Measurements from ENCODE around the gene PCDHB6.
"Not testable (repeated sequence)": the region's sequence is repeated elsewhere in the genome, so short reads cannot be mapped to it uniquely, and the experiment has no call there.

PCDHB6 gene

DNA sequence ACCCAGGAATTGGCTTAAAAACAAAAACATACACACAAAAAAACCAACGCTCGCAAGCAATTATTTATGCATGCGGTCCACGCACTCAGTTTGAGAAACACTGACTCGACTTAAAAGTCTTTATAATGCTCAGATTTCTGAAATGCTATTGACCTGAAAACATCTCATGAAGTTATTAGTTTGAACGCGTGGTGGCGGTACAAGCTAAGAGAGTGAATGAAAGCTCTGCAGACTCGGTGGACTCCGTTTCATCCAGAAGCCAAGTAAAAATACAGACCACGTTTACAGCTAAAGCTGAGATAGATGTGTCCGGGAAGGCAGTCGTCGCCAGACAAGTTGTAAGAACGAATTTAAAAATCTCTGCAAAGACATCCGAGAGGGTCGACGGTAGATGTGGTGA lies at the start of gene PCDHB6:
Gene PCDHB6, plus strand, starts transcription at position 246 of the 400 bp plus-strand sequence. CDS start 201 bp downstream, outside the sequence.
- no peak for DNase-seq (ENCODE audit: low read depth in 2 of 2)

DNA sequence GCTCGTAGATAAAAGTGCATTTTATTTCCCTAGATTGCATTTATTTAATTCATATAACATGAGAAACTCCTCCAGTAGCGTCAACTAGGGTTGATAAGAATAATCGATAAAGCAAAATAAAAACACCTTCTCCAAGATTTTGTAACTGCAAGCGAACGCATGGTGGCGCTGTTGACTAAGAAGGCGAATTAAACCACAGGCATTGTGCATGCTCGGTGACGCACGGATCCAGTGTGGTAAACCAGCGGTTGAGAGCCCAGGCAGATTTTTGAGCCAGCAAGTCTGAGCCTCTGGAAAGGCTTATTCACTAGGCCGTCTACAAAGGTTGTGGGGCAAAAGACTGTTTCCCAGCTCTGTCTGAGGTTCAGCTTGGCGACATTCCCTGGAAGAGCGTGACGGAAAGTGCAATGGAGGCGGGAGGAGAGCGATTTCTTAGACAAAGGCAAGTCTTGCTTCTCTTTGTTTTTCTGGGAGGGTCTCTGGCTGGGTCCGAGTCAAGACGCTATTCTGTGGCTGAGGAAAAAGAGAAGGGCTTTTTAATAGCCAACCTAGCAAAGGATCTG lies 49.5 kb upstream of the PCDHB6 start, which contains the start of gene PCDHB3:
Gene PCDHB3, plus strand, starts transcription at position 231 of the 563 bp plus-strand sequence. Its CDS starts 177 bp downstream, at position 408.
- no peak for DNase-seq (ENCODE audit: low read depth in 2 of 2)

DNA sequence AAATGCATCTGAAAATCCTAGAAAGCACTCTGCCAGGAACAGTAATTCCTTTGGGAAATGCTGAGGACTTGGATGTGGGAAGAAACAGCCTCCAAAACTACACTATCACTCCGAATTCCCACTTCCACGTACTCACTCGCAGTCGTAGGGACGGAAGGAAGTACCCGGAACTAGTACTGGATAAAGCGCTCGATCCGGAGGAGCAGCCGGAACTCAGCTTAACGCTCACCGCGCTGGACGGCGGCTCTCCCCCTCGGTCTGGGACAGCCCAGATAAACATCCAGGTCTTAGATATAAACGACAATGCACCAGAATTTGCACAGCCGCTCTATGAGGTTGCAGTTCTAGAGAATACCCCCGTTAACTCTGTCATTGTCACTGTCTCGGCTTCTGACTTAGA lies 48.8 kb upstream of the PCDHB6 start:
- DNase-seq (ENCODE audit: low read depth in 2 of 2): no peak

DNA sequence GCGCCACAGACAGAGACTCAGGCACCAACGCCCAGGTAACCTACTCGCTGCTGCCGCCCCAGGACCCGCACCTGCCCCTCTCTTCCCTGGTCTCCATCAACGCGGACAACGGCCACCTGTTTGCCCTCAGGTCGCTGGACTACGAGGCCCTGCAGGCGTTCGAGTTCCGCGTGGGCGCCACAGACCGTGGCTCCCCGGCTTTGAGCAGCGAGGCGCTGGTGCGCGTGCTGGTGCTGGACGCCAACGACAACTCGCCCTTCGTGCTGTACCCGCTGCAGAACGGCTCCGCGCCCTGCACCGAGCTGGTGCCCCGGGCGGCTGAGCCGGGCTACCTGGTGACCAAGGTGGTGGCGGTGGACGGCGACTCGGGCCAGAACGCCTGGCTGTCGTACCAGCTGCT lies 47.8 kb upstream of the PCDHB6 start:
- DNase-seq (ENCODE audit: low read depth in 2 of 2): not testable (repeated sequence)

DNA sequence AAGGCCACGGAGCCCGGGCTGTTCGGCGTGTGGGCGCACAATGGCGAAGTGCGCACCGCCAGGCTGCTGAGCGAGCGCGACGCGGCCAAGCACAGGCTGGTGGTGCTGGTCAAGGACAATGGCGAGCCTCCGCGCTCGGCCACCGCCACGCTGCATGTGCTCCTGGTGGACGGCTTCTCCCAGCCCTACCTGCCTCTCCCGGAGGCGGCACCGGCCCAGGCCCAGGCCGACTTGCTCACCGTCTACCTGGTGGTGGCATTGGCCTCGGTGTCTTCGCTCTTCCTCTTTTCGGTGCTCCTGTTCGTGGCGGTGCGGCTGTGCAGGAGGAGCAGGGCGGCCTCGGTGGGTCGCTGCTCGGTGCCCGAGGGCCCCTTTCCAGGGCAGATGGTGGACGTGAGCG lies 47.4 kb upstream of the PCDHB6 start:
- not testable (repeated sequence) for DNase-seq (ENCODE audit: low read depth in 2 of 2)

DNA sequence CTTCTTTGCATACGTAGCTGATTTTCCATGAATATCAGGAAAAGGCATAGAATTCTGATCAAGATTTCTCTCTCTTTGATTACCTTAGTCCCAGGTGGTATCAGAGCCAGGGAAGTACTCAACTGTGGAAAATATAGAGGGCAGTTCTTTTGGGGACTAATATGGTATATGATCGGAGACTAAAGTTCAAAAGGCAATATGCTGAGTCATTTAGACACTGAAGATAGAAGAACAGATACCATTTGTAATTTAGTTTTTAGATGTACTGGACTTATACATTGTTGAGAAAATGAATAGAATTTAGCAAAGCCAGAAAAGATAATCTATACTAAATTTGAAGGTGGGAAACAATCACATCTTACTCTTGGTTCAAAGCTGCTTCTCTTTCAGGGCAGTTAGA lies 44.5 kb upstream of the PCDHB6 start:
- DNase-seq (ENCODE audit: low read depth in 2 of 2): no peak

DNA sequence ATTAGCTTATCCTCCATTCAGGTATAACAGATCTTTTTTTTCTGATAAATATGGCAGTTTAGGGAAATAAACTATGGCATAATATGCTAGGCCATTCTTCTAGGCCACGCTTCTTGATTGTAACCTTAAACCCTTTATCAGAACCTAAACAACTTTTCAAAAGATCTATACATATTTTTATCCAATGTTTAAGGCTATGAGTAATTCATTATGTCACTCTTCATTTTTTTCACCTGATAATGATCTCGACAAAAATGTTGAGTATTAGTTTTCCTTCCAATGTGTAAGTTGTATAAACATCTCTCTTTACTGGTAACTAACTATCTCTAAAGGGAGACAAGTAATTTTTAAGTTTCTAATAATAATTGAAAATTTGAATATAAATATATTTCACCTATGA lies 30.6 kb upstream of the PCDHB6 start:
- no peak for DNase-seq (ENCODE audit: low read depth in 2 of 2)

DNA sequence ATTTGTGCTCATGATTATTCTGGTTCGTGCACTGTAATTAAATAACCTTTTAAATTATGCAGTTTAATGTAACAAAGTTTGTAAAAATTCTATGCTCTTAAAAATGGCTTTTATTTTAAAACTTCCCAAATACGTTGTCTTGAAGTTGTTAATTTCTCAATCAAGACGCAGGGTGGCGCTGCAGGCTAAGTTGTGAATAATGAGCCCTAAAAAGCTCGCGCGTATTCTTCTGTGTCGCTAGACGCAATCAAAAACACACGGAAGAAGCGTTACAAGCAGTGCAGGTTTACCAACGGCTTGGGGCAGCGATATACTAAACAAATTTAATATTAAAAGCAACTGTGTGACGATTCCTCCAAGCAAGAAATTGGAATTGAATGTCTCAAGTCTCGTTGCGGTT lies 28.3 kb upstream of the PCDHB6 start, which contains the start of gene PCDHB4:
Gene PCDHB4, plus strand, starts transcription at position 256 of the 400 bp plus-strand sequence. CDS start 181 bp downstream, outside the sequence.
- no peak for DNase-seq (ENCODE audit: low read depth in 2 of 2)

DNA sequence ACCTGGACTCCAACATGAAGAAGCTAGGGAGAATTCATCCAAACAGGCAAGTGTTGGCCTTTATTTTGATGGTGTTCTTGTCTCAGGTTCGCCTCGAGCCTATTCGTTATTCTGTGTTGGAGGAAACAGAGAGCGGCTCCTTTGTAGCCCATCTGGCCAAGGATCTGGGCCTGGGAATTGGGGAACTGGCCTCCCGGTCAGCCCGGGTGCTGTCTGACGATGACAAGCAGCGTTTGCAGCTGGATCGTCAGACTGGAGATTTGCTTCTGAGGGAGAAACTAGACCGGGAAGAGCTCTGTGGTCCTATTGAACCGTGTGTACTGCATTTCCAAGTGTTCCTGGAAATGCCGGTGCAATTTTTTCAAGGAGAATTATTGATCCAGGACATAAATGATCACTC lies 27.9 kb upstream of the PCDHB6 start:
- DNase-seq (ENCODE audit: low read depth in 2 of 2): no peak

DNA sequence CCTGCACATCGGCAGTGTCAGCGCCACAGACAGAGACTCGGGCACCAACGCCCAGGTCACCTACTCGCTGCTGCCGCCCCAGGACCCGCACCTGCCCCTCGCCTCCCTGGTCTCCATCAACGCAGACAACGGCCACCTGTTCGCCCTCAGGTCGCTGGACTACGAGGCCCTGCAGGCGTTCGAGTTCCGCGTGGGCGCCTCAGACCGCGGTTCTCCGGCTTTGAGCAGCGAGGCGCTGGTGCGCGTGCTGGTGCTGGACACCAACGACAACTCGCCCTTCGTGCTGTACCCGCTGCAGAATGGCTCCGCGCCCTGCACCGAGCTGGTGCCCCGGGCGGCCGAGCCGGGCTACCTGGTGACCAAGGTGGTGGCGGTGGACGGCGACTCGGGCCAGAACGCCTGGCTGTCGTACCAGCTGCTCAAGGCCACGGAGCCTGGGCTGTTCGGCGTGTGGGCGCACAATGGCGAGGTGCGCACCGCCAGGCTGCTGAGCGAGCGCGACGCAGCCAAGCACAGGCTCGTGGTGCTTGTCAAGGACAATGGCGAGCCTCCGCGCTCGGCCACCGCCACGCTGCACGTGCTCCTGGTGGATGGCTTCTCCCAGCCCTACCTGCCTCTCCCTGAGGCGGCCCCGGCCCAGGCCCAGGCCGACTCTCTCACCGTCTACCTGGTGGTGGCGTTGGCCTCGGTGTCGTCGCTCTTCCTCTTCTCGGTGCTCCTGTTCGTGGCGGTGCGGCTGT lies 26.3 kb upstream of the PCDHB6 start:
- not testable (repeated sequence) for DNase-seq (ENCODE audit: low read depth in 2 of 2)

DNA sequence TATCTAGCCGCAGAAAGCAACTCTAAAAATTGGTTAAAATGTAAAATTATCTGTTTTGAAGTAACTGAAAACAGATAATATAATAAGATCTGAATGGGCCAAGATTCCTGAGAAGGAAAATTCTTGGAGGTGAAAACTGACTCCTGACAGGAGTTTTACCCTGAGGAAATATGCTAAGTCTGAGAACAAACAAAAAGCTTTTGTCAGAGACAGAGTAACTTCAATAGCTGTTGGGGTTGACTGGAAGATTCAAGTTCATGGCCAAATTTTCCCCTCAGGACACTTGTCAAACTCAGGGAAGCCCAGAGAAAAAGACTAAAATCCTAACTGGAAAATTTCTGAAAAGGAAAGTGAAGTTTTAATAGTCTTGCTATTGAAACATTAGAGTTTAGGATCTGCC lies 22.6 kb upstream of the PCDHB6 start:
- no peak for DNase-seq (ENCODE audit: low read depth in 2 of 2)

DNA sequence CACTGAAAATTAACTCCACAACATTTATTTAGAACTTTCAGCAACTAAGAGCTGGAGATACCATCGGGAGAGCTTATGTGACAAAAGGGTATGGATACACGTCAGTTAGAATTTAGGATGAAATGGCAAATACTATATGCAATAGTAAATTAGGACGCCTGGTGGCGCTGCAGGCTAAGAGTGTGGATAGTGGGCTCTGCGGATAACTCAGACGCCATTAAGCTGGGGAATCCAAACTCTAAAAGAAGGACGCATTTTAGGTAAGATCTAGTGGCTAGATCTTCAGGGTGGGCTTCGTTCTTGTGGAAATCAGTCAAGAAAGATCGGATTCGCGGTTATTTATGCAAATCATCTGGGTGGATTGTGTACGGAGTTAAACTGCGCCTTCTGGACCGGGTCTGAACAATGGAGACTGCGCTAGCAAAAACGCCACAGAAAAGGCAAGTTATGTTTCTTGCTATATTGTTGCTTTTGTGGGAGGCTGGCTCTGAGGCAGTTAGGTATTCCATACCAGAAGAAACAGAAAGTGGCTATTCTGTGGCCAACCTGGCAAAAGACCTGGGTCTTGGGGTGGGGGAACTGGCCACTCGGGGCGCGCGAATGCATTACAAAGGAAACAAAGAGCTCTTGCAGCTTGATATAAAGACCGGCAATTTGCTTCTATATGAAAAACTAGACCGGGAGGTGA lies 14.7 kb upstream of the PCDHB6 start, which contains the start of gene PCDHB5:
Gene PCDHB5, plus strand, starts transcription at position 177 of the 688 bp plus-strand sequence. Its CDS starts 229 bp downstream, at position 406.
- no peak for DNase-seq (ENCODE audit: low read depth in 2 of 2)

DNA sequence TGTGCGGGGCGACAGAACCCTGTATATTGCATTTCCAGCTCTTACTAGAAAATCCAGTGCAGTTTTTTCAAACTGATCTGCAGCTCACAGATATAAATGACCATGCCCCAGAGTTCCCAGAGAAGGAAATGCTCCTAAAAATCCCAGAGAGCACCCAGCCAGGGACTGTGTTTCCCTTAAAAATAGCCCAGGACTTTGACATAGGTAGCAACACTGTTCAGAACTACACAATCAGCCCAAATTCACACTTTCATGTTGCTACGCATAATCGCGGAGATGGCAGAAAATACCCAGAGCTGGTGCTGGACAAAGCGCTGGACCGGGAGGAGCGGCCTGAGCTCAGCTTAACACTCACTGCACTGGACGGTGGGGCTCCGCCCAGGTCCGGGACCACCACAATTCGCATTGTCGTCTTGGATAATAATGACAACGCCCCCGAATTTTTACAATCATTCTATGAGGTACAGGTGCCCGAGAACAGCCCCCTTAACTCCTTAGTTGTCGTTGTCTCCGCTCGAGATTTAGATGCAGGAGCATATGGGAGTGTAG lies 14.1 kb upstream of the PCDHB6 start:
- no peak for DNase-seq (ENCODE audit: low read depth in 2 of 2)

DNA sequence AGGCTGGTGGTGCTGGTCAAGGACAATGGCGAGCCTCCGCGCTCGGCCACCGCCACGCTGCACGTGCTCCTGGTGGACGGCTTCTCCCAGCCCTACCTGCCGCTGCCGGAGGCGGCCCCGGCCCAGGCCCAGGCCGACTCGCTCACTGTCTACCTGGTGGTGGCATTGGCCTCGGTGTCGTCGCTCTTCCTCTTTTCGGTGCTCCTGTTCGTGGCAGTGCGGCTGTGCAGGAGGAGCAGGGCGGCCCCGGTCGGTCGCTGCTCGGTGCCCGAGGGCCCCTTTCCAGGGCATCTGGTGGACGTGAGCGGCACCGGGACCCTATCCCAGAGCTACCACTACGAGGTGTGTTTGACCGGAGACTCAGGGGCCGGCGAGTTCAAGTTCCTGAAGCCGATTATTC lies 12.5 kb upstream of the PCDHB6 start:
- DNase-seq (ENCODE audit: low read depth in 2 of 2): not testable (repeated sequence)

DNA sequence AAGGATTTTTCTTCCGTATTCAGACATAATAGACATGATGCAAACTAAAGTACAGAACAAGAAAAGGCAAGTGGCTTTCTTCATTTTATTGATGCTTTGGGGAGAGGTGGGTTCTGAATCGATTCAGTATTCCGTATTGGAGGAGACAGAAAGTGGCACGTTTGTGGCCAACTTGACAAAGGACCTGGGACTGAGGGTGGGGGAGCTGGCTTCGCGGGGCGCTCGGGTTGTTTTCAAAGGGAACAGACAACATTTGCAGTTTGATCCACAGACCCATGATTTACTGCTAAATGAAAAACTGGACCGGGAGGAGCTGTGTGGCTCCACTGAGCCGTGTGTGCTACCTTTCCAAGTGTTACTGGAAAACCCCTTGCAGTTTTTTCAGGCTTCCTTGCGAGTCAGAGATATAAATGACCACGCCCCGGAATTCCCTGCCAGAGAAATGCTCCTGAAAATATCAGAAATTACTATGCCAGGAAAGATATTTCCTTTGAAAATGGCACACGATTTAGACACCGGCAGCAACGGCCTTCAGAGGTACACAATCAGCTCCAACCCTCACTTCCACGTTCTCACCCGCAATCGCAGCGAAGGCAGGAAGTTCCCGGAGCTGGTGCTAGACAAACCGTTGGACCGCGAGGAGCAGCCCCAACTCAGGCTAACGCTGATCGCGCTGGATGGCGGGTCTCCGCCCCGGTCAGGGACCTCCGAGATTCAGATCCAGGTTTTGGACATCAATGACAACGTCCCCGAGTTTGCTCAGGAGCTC lies 551 bp downstream of the PCDHB6 start:
- no peak for DNase-seq (ENCODE audit: low read depth in 2 of 2)

DNA sequence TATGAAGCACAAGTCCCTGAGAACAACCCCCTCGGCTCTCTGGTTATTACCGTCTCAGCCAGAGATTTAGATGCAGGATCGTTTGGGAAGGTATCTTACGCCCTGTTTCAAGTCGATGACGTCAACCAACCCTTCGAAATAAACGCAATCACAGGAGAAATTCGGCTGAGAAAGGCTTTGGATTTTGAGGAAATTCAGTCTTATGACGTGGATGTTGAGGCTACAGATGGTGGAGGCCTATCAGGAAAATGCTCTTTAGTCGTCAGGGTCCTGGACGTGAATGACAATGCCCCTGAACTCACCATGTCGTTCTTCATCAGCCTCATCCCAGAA lies 1.1 kb downstream of the PCDHB6 start:
- DNase-seq (ENCODE audit: low read depth in 2 of 2): no peak

DNA sequence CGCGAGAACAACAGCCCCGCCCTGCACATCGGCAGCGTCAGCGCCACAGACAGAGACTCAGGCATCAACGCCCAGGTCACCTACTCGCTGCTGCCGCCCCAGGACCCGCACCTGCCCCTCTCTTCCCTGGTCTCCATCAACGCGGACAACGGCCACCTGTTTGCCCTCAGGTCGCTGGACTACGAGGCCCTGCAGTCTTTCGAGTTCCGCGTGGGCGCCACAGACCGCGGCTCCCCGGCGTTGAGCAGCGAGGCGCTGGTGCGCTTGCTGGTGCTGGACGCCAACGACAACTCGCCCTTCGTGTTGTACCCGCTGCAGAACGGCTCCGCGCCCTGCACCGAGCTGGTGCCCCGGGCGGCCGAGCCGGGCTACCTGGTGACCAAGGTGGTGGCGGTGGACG lies 1.8 kb downstream of the PCDHB6 start:
- DNase-seq (ENCODE audit: low read depth in 2 of 2): not testable (repeated sequence)

DNA sequence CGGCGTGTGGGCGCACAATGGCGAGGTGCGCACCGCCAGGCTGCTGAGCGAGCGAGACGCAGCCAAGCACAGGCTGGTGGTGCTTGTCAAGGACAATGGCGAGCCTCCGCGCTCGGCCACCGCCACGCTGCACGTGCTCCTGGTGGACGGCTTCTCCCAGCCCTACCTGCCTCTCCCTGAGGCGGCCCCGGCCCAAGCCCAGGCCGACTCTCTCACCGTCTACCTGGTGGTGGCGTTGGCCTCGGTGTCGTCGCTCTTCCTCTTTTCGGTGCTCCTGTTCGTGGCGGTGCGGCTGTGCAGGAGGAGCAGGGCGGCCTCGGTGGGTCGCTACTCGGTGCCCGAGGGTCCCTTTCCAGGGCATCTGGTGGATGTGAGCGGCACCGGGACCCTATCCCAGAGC lies 2.2 kb downstream of the PCDHB6 start:
- DNase-seq (ENCODE audit: low read depth in 2 of 2): not testable (repeated sequence)

DNA sequence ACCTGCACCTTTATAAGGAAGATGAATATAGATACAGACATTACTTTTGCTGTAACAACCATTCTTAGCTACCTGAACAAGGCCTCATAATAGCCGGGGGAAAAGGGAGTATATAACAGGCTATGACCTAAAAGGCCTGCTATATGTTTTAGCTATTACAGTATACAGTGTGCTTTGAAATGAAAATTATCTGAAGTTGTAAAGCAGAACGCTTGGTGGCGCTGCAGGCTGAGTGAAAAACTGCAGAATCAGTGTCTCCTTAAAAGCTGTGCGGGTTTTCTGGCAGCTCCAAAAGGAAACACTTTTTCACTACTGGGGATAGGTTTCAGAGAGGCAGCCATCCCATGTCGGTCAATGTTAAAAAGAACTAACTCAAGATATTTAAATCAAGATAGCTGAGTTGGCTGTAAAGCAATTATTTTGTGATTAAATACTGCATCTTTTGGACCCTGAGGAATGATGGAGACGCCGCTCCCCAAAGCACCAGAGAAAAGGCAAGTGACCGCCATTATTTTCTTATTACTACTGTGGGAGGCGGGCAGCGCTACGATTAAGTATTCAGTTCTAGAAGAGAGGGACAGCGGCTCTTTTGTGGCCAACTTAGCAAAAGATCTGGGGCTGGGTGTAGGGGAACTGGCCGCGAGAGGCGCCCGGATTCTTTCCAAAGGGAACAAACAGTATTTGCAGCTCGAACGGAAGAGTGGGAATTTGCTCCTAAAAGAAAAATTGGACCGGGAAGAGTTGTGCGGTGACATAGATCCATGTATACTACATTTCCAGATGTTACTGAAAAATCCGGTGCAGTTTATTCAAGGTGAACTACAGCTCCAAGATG lies 5.9 kb downstream of the PCDHB6 start:
- DNase-seq (ENCODE audit: low read depth in 2 of 2): no peak

DNA sequence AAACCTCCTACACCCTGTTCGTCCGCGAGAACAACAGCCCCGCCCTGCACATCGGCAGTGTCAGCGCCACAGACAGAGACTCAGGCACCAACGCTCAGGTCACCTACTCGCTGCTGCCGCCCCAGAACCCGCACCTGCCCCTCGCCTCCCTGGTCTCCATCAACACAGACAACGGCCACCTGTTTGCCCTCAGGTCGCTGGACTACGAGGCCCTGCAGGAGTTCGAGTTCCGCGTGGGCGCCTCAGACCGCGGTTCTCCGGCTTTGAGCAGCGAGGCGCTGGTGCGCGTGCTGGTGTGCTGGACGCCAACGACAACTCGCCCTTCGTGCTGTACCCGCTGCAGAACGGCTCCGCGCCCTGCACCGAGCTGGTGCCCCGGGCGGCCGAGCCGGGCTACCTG lies 7.5 kb downstream of the PCDHB6 start:
- DNase-seq (ENCODE audit: low read depth in 2 of 2): not testable (repeated sequence)

DNA sequence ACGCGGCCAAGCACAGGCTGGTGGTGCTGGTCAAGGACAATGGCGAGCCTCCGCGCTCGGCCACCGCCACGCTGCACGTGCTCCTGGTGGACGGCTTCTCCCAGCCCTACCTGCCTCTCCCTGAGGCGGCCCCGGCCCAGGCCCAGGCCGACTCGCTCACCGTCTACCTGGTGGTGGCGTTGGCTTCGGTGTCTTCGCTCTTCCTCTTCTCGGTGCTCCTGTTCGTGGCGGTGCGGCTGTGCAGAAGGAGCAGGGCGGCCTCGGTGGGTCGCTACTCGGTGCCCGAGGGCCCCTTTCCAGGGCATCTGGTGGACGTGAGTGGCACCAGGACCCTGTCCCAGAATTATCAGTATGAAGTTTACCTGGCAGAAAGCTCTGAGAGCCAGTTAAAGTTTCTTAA lies 8.0 kb downstream of the PCDHB6 start:
- not testable (repeated sequence) for DNase-seq (ENCODE audit: low read depth in 2 of 2)
